ENCODE data around the gene TOR1A.
"Not testable (repeated sequence)": the region's sequence is repeated elsewhere in the genome, so short reads cannot be mapped to it uniquely, and the experiment has no call there.

TOR1A gene

DNA sequence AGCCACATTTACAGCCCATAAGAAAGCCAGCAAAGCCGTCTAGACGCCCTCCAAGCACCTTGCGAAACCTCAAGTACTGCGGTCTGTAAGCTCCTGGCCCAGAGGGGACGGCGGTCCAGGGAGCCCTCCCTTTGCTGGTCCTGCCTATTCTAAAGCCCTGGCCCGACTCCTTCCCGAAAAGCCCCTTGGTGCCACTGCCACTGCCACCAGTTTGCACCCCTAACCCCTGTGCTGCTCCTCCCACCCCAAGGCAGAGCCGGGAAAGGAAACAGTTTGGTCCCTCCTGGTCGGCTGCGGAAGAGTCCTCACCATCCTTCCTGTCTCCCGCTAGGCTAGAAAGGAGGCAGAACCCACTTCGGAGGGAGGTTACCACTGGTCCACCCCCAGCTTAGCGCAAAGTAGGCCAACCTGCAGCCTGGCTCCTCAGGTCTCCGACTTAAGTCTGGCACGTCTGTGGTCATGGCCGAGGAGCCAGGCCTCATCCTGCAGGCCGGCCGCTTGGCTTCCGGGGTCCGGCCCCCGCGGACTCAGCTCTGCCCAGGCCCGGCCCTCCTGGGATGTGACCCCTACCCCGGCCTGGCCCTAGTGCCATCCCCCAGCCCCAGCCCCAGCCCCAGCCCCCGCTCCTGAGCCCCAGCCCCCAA is 916 bp downstream of the TOR1A start:
- DNase-seq (ENCODE audit: low read depth), result no peak

DNA sequence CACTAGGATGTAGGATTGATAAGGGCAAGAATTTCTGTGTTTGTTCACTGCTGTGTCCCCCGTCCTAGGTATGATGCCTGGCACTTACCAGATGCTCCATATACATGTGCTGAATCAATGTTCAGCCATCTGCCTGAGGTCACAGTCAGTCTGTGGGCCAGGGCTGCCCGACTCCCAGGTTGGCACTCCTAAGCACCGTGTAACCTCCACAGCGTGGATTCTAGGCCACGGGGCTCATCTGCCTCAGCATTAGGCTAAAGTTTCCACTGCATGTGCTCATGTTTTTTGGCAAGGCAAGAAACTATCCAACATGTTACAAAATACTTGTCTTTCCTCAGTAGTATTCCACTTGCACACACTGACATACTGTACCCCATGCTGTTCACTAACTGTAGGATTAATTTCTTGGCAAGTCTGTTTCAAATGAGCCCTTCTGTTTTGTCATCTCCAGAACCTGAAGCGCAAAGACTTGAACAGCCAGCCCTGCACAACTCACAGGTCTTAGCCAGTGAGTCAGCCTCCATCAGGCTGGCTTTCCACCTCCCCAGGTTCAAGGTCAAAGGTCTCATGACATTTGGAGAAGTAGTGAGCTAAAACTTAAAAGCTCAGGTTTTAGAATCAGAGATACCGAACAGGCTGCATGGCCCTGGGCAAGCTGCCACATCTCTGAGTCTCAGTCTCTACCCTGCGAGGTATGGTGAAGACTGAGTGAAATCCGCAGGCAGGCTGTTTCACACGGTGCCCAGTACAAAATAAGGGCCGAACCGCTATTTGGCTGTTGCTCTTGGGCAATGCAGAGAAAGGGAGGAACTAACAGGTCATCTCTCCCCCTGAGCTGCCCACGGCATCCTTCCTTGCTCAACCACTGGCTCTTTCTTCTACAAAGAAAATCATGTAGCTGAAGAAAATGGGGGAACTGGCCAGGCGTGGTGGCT is 7.2 kb downstream of the TOR1A start:
- DNase-seq (ENCODE audit: low read depth), result no peak

DNA sequence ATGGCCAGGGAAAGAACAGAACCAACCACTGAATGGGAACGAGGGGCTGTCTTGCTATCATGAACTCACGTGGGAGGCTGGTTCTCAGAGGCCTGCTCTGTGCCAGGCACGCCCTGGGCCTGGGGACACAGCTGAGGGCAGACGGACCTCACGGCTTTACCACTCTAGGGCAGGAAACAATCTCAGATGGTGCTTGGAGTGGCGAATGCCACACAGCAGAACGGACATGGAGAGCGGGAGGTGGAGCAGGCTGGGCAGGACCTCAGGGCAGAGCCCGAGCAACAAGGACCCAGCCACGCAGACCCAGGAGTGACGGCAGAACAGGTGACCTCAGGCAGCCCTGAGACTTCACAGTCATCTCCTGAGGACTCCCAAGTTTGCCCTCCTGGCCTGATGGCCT is 8.7 kb downstream of the TOR1A start:
- DNase-seq (ENCODE audit: low read depth), result no peak

DNA sequence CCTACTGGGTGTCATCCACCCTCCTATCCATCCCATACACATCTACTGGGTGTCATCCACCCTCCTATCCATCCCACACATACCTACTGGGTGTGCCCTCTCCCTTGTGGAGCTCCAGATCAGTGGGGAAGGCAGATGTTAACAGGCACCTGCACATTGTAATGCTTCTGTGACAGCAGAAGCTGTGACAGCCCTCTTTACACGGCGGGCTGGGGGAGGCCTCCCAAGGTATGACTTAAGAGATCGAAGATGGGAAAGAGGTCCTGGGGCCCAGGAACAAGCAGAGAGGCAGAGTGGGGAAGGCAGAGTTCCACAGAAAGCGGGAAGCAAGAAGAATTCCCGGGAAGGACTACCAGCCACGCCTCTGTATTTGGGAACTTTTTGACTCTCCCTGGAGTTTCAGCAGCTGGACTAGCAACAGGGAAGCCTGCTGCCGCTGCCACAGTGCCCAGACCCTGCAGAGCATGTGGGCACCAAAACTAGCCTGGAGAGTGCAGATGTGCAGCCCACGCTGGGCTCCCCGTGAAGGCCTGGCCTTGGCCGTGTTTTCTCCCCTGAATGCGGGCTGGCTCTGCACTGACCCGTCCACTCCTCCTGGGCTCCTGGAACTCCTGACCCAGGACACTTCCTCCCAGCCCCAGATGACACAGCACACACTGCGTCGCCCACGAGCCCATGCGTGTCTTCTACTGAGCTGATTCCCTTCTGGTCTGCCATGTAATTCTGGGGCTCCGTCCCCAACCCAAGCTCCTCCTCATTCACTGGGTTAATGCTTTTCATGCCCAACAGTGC is 9.3 kb downstream of the TOR1A start:
- no peak for DNase-seq (ENCODE audit: low read depth)

DNA sequence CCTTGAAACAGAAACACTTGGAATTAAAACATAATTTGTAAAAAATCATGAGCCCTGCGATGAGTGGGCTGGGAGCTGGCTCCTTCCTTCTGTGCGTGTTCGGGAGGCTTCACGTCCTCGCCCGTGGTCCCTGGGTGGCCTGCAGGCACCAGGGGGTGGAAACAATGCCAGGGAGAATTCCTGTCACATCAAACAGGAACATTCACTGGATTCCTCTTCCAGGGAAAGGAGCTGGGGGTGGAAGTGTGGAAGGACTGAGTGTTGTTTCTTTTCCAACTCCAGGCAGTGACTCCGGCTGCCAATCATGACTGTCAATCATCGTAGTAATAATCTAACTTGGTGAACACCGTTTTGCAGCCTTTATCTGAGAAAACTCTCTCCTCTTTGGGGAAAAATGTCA is 10.3 kb downstream of the TOR1A start:
- DNase-seq (ENCODE audit: low read depth), result no peak

DNA sequence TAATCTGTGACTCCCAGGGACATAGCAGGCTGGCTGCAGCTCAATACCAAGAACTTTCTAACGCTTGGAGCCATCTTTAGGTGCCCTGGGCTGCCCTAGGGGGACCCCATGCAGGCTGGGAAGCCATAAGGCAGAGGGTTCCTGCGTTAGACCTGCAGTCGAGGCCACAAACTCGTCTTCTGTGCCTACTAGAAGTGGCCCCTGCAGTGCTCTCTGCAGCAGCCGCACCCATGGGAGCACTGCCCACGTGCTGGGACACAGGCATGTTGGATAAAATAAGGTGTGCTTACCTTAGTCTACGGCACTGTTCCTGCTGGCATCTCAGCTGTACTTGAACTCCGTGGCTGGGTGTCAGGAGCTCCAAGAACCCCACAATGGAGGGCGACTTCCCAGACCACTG is 11.6 kb downstream of the TOR1A start:
- DNase-seq (ENCODE audit: low read depth), result no peak

DNA sequence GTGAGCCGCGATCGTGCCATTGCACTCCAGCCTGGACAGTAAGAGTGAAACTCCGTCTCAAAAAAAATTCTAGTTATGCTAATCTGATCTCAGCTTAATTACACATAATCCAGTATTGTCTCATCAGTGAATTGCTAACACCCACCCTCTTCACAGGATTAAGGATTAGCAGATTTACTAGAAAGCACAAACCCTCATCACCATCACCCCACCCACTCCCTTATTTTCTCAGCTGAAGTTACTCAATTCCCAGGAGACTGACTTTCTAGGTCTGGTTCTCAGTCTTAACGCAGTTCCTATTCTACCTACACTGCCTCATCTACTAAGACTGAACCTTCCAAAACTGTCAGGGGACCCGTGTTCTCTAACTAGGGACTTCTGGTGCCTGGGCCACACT is 12.0 kb downstream of the TOR1A start:
- DNase-seq (ENCODE audit: low read depth), result no peak

DNA sequence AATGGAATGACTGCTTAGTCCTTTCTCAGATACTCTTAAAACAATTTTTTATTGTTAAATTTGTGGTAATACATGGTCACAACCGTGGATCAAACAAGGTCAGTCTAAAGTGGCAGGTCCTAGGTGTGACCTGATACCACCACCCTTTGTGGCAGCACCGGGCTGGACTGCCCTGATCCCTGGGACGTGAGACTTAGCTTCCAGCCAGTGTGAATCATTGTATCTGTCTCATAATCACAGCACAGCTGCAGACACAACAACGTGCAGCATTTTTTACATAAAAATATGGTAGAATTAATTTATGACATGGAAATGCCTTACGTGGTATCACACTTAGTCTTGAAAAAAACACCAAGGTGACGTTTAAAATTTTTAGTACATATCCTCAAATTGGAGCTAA is 13.1 kb downstream of the TOR1A start:
- no peak for DNase-seq (ENCODE audit: low read depth)

DNA sequence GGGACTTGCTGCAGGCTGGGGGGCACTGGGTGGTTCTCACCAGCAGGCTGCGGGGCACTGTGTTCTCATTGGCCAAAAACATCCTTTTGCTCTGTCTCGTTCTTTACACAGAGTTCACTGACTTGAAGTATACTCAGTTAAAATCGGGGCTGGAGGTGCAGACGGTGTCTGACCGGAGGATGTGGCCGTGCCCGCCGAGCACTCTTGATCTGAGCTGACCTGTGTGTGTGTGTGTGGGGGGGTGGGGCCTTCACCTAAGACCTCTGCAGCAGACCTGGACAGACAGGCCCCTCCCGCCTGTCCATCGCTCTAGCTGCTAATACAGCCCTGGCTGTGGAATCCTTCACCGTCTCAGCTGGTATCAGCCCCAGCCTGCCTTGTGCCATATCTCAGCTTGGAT is 13.8 kb downstream of the TOR1A start:
- DNase-seq (ENCODE audit: low read depth), result no peak

DNA sequence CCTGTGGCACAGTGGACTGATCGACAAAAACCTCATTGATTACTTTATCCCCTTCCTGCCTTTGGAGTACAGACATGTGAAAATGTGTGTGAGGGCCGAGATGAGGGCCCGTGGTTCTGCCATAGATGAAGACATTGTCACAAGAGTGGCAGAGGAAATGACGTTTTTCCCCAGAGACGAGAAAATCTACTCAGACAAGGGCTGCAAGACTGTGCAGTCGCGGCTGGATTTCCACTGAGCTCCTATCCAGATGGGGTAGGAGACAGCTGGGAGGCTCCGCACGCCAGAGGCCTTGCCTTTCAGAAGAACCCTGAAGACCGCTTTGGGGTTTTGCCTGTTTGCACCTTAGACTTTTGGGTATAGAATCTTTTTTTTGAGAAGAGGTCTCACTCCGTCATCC is 14.6 kb downstream of the TOR1A start:
- no peak for DNase-seq (ENCODE audit: low read depth)

DNA sequence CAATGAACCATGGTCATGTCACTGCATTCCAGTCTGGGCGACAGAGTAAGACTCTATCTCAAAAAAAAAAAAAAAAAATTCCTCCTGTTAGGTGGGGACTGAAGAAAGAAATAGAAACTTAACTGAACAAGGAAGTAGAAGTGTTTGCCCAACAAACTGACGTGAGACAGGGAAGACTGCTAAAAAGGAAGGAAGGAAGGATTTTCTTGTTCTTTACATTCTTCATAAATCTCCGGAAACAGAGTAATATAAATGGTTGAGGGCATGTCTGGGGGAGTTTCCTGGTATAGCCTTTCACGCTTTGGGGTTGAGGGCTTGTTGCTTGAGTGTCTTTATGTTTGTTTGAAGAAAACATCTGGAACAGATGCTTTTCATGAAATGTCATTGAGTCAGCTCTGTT is 17.9 kb downstream of the TOR1A start:
- no peak for DNase-seq (ENCODE audit: low read depth)

DNA sequence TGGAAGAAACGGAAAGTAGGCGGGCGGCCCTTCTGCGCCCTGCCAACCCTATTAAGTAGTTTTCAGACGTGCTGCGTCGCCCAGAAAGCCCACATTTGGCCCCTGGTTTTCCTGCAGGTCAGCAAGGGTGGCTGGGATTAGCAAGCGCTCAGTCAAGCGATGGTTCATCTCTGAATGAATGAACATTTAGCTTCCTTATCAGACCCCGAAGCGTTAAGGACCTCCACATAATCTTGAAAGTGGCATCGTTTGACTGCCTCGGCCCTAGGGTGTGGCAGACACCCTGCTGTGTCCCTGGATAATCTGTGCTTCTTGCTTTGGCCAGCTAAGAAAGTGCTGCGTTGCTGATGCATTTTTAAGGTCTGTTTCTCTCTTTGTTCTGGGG is 20.3 kb downstream of the TOR1A start:
- DNase-seq (ENCODE audit: low read depth), result no peak

DNA sequence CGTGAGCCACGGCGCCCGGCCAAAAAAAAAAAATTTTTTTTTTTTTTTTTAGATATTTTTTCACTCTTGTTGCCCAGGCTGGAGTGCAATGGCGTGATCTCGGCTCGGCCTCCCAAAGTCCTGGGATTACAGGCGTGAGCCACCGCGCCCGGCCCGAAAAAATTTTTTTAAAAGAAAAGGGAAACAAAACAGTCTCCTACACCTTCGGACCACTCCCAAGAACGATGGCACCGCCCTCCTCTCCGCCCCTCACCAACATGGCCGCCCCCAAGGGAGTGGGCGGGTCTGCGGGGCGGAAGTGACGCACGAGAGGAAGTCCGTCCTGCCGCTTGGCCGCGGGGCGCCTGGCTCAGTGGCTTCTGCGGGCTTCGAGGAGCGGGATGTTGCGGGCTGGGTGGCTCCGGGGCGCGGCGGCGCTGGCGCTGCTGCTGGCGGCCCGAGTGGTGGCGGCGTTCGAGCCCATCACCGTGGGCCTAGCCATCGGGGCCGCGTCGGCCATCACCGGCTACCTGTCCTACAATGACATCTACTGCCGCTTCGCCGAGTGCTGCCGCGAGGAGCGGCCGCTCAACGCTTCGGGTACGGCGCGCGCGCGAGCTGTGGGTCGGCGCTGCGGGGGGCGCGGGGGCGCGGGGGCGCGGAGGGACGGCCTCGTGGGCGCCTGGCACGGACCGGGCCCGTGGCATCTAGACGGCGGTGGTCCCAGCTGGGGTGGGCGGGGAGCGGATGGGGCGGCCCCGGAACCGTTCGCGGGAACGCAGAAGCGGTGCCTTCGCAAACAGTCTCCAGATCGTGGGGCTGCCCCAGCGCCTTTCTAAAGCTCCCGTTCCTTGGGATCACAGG is 20.9 kb downstream of the TOR1A start, which contains the start of gene TOR1B:
TOR1B (plus strand) TSS at position 352 of the 843 bp plus-strand sequence; CDS start at position 381, 29 bp downstream.
- peak; percentile 60 for DNase-seq (ENCODE audit: low read depth)

DNA sequence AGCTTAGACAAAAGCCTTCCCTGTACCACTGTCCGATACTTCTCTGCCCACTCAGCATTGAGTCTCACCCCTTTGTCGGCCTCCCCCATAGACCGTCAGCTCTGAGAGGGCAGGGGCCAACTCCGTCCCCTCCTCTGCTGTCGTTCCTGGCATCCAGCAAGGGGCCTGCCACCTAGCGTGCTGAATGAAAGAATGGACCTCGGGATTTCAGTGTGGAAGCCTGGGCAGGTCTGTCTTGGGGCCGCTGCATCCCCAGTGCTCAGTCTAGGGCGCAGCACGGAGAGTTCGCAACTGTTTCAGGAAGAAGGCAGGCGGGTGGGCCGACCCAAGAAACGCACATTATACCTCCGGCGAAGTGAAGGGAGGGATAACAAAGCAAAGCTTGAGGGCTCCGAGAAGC is 22.4 kb downstream of the TOR1A start:
- DNase-seq (ENCODE audit: low read depth), result no peak

DNA sequence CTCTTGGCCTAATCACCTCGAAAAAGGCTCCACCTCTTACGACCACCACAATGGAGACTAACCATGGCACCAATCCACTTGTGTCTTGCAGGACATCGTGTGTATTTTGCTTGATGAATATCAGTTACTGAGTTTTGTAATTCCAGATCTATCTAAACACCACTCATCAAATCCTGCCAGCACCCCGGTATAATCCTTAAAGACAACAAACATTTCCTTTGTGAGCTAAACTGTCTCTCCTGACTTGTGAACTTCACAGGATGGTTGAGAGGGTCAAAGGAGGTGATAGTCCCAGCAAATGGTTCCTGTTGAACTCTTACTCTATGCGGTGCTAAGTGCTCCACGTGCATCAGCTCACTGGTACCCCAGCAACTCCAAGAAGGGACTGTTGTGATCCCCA is 25.0 kb downstream of the TOR1A start:
- no peak for DNase-seq (ENCODE audit: low read depth)

DNA sequence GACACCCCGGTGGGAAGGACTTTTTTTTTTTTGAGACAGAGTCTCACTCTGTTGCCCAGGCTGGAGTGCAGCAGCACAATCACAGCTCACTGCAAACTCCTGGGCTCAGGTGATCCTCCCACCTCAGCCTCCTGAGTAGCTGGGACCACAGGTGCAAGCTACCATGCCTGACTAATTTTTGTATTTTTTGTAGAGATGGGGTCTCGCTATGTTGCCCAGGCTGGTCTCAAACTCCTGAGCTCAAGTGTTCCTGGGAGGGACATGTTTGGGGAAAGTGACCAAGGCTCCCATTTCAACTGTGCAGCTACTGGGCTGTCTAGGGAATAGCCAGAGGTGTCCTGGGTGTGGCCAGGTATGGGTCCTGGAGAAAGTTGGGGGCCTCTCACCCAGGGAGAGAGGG is 27.9 kb downstream of the TOR1A start:
- not testable (repeated sequence) for DNase-seq (ENCODE audit: low read depth)

DNA sequence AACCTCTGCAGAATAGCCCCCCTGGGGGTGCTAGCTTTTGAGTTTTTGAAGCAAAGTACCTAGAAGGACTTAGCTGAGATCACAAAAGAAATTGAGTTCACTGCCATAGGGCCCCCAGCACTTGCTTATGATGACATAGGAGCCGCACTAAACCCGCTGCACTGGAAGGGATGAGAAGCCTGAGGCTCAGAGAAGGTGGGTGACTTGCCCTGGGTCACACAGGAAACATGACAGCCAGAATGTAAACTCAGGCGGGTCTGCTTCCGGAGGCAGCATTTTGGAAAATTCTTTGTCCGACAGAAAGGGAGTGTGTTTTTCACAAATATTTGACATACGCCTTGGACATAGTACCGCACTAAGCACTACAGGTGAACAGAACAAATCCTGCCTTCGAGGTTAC is 29.4 kb downstream of the TOR1A start:
- DNase-seq (ENCODE audit: low read depth), result no peak

DNA sequence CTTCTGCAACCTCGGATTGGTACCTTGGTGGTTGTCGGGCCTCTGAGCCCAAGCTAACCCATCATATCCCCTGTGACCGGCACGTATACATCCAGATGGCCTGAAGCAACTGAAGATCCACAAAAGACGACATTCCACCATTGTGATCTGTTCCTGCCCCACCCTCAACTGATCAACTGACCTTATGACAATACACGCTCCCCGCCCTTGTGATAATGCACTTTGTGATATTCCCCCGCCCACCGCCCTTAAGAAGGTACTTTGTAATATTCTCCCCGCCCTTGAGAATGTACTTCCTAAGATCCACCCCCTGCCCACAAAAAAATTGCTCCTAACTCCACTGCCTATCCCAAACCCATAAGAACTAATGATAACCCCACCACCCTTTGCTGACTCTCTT is 37.5 kb downstream of the TOR1A start:
- no peak for DNase-seq (ENCODE audit: low read depth)

DNA sequence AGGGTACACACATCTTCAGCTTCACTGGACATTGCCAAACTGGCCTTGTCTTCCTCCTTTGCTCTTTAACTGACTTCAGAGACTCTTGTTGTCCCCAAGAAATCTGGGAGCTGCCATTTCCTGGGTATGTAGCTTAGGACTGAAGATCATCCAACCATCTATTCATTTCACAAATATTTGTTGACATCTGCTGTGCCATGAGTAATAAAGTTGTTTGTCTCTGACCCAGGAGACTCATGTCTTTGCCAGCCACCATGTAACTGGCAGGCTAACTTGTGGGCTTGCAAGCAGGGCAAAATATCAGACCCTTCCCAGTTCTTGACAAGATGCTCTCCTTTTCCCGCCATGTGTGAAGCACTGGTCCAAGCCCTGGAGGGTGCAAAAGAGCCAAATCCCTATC is 38.1 kb downstream of the TOR1A start:
- DNase-seq (ENCODE audit: low read depth), result no peak

DNA sequence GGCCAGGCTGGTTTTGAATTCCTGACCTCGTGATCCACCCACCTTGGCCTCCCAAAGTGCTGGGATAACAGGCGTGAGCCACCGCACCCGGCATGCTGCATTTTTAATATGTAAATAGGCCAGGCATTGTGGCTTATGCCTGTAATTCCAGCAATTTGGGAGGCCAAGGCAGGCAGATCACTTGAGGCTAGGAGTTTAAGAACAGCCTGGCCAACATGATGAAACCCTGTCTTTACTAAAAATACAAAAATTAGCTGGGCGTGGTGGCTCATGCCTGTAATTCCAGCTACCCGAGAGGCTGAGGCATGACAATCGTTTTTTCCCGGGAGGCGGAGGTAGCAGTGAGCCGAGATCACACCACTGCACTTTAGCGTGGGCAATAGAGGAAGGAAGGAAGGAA is 39.0 kb downstream of the TOR1A start:
- DNase-seq (ENCODE audit: low read depth), result not testable (repeated sequence)

DNA sequence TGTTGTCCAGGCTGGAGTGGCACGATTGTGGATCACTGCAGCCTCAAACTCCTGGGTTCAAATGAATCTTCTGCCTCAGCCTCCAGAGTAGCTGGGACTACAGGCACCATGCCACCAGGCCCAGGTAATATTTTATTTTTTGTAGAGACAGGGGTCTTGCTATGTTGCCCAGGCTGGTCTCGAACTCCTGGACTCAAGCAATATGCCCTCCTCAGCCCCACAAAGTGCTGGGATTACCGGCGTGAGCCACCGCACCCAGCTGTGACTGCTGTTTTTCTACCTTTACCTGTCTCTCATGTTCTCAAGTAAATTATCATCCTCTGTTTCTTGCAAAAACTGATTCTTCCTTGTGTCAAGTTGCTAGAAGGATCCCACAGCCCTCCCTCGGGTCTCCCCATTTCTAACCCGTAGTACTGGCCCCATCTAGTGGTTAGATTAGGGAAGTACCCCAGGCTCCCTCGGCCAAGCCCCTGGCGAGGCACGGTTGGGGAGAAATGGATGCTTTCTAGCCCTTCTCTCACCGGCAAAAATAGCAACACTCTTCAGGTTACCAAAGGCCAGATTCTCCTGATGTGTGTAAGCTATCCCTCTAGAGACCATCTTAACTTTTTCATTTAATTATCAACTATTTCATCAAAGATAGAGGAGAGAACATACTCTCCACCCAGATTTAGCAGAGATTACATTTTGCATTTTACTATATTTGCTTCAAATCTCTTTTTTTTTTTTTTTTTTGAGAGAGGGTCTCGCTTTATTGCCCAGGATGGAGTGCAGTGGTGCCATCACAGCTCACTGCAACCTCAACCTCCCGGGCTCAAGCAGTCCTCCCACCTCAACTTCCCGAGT is 40.2 kb downstream of the TOR1A start:
- DNase-seq (ENCODE audit: low read depth), result no peak
